ENCODE results near the gene PPP1R9B. TPM values are rescaled to one million over a fixed set of nuclear protein-coding genes. Genes with fewer than 3 reads are reported as not detected.

PPP1R9B gene
- total and polyA plus RNA-seq, 4 donors, result 0.90 to 26.1 (median 7.1) TPM

DNA sequence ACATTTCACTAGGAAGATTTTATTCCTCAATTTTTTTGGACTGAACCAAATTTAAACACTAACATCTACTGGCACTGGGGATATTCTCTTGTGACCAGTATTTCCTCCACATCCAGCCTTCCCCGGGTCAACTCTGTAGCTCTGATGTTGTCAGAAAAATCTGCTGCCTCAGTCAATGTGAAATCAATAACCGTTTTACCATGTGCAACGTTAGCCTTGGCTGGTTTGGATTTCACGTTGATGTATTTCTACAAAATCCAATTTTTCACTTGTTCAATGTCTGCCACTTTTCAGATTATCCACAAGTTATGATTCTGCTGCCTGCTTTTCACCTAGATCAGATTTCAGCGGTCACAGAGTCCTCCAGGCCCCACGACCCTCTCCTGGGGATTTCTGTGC is 22.5 kb upstream of the PPP1R9B start (continued):
- TF ChIP-seq, protein P1, sequence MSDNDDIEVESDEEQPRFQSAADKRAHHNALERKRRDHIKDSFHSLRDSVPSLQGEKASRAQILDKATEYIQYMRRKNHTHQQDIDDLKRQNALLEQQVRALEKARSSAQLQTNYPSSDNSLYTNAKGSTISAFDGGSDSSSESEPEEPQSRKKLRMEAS (IDR thresholded peaks at IDR 0.05), result no peak

DNA sequence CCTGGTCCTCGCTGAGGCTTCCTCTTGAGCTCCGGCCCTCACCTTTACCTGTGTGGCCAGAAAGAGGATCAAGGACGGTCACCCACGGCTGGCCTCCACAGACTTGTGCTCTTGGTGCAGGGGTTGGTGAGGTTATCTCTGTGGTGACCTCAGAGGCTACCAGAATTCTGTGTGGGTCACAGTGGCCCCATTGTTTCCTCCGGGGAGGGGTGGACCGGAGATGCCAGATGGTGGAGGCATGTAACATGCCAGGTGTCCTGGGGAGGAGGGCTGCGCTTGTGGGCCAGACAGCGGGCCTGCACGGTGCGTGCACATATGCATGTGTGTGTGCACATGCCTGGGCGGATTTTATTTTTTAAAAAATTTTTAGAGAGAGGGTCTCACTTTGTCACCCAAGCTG is 21.7 kb upstream of the PPP1R9B start:
- WGBS, result 92% methylated on average over 11 of the region's 11 CpGs
- no peaks in the 10 kb centered on the region for H3K36me3 ChIP-seq (ENCODE audit: control insufficient read depth in 4 of 4, insufficient read depth in 3 of 4, low read depth in 1 of 4, low read length in 3 of 4)
- H3K4me3 ChIP-seq (ENCODE audit: low read depth in 1 of 3, low read length in 3 of 3), result no peak overlapping the region
- no peak overlapping the region for H3K27ac ChIP-seq (ENCODE audit: low read depth in 1 of 2, low read length in 2 of 2)
- no peaks in the 10 kb centered on the region for H3K27me3 ChIP-seq (ENCODE audit: control insufficient read depth in 4 of 4, insufficient read depth in 4 of 4, low read length in 3 of 4)
- DNase-seq (ENCODE audit: low spot score), result no peak
- TF ChIP-seq, protein P1 (IDR thresholded peaks at IDR 0.05), result no peak
- TF ChIP-seq RAD21 (IDR thresholded peaks at IDR 0.05) (no peak), EGR1 (IDR thresholded peaks at IDR 0.05; ENCODE audit: low read depth in 2 of 2) (no peak)
- no peaks in the 10 kb centered on the region for H3K9me3 ChIP-seq (ENCODE audit: control insufficient read depth in 4 of 4, low read length in 3 of 4)
- H3K4me1 ChIP-seq (ENCODE audit: control insufficient read depth in 4 of 4, insufficient read depth in 4 of 4, low read length in 3 of 4), result no peaks in the 10 kb centered on the region
- H3K9ac ChIP-seq (ENCODE audit: low read depth in 1 of 2, low read length in 2 of 2), result no peak overlapping the region

DNA sequence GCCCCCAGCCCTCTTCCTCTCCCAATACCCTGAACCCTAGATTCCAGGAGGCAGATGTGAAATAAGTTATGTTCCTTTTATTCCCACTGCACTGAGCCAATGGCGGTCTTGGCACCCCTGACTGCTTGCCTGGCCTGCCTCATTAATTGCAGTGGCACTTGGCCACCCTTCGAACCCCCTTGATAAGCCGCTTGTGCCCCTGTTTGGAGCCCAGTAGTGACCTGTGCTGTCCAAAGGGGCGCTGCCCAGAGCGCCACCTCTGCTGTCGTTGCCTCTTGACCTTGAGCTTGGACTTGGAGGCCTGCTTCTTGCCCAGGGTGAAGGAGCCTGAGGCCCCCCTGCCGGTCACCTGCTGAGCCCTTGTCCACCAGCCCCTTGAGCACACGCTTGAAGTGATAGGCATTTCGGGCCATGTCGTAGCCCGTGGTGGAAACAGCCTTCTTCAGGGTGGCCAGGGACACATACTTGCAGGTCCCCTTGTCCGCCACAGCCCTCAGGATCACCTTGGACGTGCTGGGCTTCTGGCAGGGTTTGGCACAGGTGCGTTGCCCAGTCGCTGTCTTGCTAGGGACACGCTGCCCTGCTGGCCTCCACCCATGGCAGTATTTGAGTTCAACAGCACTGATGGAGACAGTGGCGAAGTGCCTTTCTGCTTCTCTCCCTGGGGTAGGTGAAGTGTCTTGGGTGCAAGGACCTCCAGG is 21.0 kb upstream of the PPP1R9B start:
- TF ChIP-seq HNF4G (IDR thresholded peaks at IDR 0.05) (no peak), FOXA2 (IDR thresholded peaks at IDR 0.05) (no peak), EGR1 (IDR thresholded peaks at IDR 0.05; ENCODE audit: low read depth in 2 of 2) (no peak), SP1 (IDR thresholded peaks at IDR 0.05) (no peak), JUND (IDR thresholded peaks at IDR 0.05) (no peak), YY1 (IDR thresholded peaks at IDR 0.05) (no peak), FOXA1 (IDR thresholded peaks at IDR 0.05) (no peak), RAD21 (IDR thresholded peaks at IDR 0.05) (no peak), NR2F2 (IDR thresholded peaks at IDR 0.05) (no peak), RXRA (IDR thresholded peaks at IDR 0.05) (no peak), GABPA (IDR thresholded peaks at IDR 0.05 in 1 of 2, conservative IDR thresholded peaks at IDR 0.05 in 1 of 2) (no peak), TAF1 (conservative IDR thresholded peaks at IDR 0.05) (no peak), HNF4A (conservative IDR thresholded peaks at IDR 0.05) (no peak)
- TF ChIP-seq, protein P2, sequence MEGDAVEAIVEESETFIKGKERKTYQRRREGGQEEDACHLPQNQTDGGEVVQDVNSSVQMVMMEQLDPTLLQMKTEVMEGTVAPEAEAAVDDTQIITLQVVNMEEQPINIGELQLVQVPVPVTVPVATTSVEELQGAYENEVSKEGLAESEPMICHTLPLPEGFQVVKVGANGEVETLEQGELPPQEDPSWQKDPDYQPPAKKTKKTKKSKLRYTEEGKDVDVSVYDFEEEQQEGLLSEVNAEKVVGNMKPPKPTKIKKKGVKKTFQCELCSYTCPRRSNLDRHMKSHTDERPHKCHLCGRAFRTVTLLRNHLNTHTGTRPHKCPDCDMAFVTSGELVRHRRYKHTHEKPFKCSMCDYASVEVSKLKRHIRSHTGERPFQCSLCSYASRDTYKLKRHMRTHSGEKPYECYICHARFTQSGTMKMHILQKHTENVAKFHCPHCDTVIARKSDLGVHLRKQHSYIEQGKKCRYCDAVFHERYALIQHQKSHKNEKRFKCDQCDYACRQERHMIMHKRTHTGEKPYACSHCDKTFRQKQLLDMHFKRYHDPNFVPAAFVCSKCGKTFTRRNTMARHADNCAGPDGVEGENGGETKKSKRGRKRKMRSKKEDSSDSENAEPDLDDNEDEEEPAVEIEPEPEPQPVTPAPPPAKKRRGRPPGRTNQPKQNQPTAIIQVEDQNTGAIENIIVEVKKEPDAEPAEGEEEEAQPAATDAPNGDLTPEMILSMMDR (IDR thresholded peaks at IDR 0.05; ENCODE audit: low read depth, low read length, missing input control), result no peak
- TF ChIP-seq, protein P3, sequence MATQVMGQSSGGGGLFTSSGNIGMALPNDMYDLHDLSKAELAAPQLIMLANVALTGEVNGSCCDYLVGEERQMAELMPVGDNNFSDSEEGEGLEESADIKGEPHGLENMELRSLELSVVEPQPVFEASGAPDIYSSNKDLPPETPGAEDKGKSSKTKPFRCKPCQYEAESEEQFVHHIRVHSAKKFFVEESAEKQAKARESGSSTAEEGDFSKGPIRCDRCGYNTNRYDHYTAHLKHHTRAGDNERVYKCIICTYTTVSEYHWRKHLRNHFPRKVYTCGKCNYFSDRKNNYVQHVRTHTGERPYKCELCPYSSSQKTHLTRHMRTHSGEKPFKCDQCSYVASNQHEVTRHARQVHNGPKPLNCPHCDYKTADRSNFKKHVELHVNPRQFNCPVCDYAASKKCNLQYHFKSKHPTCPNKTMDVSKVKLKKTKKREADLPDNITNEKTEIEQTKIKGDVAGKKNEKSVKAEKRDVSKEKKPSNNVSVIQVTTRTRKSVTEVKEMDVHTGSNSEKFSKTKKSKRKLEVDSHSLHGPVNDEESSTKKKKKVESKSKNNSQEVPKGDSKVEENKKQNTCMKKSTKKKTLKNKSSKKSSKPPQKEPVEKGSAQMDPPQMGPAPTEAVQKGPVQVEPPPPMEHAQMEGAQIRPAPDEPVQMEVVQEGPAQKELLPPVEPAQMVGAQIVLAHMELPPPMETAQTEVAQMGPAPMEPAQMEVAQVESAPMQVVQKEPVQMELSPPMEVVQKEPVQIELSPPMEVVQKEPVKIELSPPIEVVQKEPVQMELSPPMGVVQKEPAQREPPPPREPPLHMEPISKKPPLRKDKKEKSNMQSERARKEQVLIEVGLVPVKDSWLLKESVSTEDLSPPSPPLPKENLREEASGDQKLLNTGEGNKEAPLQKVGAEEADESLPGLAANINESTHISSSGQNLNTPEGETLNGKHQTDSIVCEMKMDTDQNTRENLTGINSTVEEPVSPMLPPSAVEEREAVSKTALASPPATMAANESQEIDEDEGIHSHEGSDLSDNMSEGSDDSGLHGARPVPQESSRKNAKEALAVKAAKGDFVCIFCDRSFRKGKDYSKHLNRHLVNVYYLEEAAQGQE (IDR thresholded peaks at IDR 0.05), result no peak
- TF ChIP-seq, protein P4, sequence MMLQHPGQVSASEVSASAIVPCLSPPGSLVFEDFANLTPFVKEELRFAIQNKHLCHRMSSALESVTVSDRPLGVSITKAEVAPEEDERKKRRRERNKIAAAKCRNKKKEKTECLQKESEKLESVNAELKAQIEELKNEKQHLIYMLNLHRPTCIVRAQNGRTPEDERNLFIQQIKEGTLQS (IDR thresholded peaks at IDR 0.05), result no peak
- TF ChIP-seq, protein P1 (IDR thresholded peaks at IDR 0.05), result no peak
- TF ChIP-seq, protein P5, sequence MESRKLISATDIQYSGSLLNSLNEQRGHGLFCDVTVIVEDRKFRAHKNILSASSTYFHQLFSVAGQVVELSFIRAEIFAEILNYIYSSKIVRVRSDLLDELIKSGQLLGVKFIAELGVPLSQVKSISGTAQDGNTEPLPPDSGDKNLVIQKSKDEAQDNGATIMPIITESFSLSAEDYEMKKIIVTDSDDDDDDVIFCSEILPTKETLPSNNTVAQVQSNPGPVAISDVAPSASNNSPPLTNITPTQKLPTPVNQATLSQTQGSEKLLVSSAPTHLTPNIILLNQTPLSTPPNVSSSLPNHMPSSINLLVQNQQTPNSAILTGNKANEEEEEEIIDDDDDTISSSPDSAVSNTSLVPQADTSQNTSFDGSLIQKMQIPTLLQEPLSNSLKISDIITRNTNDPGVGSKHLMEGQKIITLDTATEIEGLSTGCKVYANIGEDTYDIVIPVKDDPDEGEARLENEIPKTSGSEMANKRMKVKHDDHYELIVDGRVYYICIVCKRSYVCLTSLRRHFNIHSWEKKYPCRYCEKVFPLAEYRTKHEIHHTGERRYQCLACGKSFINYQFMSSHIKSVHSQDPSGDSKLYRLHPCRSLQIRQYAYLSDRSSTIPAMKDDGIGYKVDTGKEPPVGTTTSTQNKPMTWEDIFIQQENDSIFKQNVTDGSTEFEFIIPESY (IDR thresholded peaks at IDR 0.05), result no peak
- 92% methylated on average over 17 of the region's 17 CpGs for WGBS
- Histone ChIP-seq H3K27ac (ENCODE audit: low read depth in 1 of 2, low read length in 2 of 2) (no peak overlapping the region), H3K9me3 (ENCODE audit: control insufficient read depth in 4 of 4, low read length in 3 of 4) (no peaks in the 10 kb centered on the region), H3K36me3 (ENCODE audit: control insufficient read depth in 4 of 4, insufficient read depth in 3 of 4, low read depth in 1 of 4, low read length in 3 of 4) (no peaks in the 10 kb centered on the region), H3K9ac (ENCODE audit: low read depth in 1 of 2, low read length in 2 of 2) (no peak overlapping the region), H3K4me3 (ENCODE audit: low read depth in 1 of 3, low read length in 3 of 3) (no peak overlapping the region), H3K27me3 (ENCODE audit: control insufficient read depth in 4 of 4, insufficient read depth in 4 of 4, low read length in 3 of 4) (no peaks in the 10 kb centered on the region), H3K4me1 (ENCODE audit: control insufficient read depth in 4 of 4, insufficient read depth in 4 of 4, low read length in 3 of 4) (no peaks in the 10 kb centered on the region)
- DNase-seq (ENCODE audit: low spot score), result no peak

All from liver (tissue), 9 donors.